Stimulated activated CD4-positive, alpha-beta T cell treated with anti-CD3 and anti-CD28 coated beads, Interleukin-4, amount 100 ng/mL, for 24 hours (primary cell): ENCODE measurements around the gene SLC8A1.

Experiments used
- DNase-seq: peaks from one replicate; pipeline ENCODE4 v3.0.0-alpha.2; 2020

SLC8A1 gene

GRCh38 chr2:40380721-40381120 lies 71.2 kb downstream of the SLC8A1 start:
- no peak for DNase-seq

GRCh38 chr2:40380041-40380440 lies 71.8 kb downstream of the SLC8A1 start:
- no peak for DNase-seq

- DNase-seq, result no peak
Observed at GRCh38 chr2:40374543-40375240, 77.2 kb downstream of the SLC8A1 start.

- no peak for DNase-seq
Observed at GRCh38 chr2:40373111-40373510, 78.8 kb downstream of the SLC8A1 start.

- DNase-seq, result no peak
Observed at GRCh38 chr2:40372283-40372985, 79.5 kb downstream of the SLC8A1 start.

- DNase-seq, result no peak
Observed at GRCh38 chr2:40371525-40372282, 80.2 kb downstream of the SLC8A1 start.

- DNase-seq, result no peak
Observed at GRCh38 chr2:40370007-40370395, 81.9 kb downstream of the SLC8A1 start.

GRCh38 chr2:40369267-40370006 lies 82.5 kb downstream of the SLC8A1 start:
- no peak for DNase-seq

- no peak for DNase-seq
Observed at GRCh38 chr2:40367652-40368051, 84.2 kb downstream of the SLC8A1 start.

- no peak for DNase-seq
Observed at GRCh38 chr2:40367032-40367431, 84.9 kb downstream of the SLC8A1 start.

- no peak for DNase-seq
Observed at GRCh38 chr2:40364151-40364874, 87.6 kb downstream of the SLC8A1 start.

GRCh38 chr2:40363631-40364030 lies 88.3 kb downstream of the SLC8A1 start:
- DNase-seq, result no peak

- DNase-seq, result no peak
Observed at GRCh38 chr2:40363231-40363630, 88.7 kb downstream of the SLC8A1 start.

- no peak for DNase-seq
Observed at GRCh38 chr2:40361478-40361877, 90.4 kb downstream of the SLC8A1 start.

GRCh38 chr2:40360652-40361051 lies 91.2 kb downstream of the SLC8A1 start:
- no peak for DNase-seq

GRCh38 chr2:40359811-40360210 lies 92.1 kb downstream of the SLC8A1 start:
- DNase-seq, result no peak

GRCh38 chr2:40358783-40359182 lies 93.1 kb downstream of the SLC8A1 start:
- DNase-seq, result no peak

- DNase-seq, result no peak
Observed at GRCh38 chr2:40357667-40358066, 94.2 kb downstream of the SLC8A1 start.

GRCh38 chr2:40355451-40355850 lies 96.4 kb downstream of the SLC8A1 start:
- DNase-seq, result no peak

GRCh38 chr2:40353231-40353630 lies 98.7 kb downstream of the SLC8A1 start:
- no peak for DNase-seq

GRCh38 chr2:40352703-40353099 lies 99.2 kb downstream of the SLC8A1 start:
- no peak for DNase-seq

GRCh38 chr2:40352041-40352702 lies 99.7 kb downstream of the SLC8A1 start:
- no peak for DNase-seq
